H1 (cell line): ENCODE data around the gene SAXO1.

Source experiments
- CEBPB ChIP-seq: IDR thresholded peaks from 2 replicates; pipeline ENCODE4 v1.6.1; 2012; ENCODE audit warnings: low read depth, low read length
- EZH2 ChIP-seq: fragments of 200-600 bp; sonication (generic); IDR thresholded peaks from 2 replicates; pipeline ENCODE4 v1.7.1; 2012; ENCODE audit warnings: low read depth, mild to moderate bottlenecking, moderate library complexity, low read length, inconsistent platforms; ENCODE audit not compliant: severe bottlenecking
- HDAC6 ChIP-seq: IDR thresholded peaks from one replicate; pipeline ENCODE4 v1.7.1; 2012; ENCODE audit warnings: low read depth, mild to moderate bottlenecking, inconsistent platforms, low read length, moderate library complexity
- POLR2A ChIP-seq, 2 experiments: IDR thresholded peaks; 1 replicate in 1 of 2; 2 replicates in 1 of 2; pipeline ENCODE4 v1.6.1; 2011; ENCODE audit warnings: low read depth in 2 of 2, low read length in 2 of 2, mild to moderate bottlenecking in 2 of 2; ENCODE audit errors: control extremely low read depth in 1 of 2
- POLR2AphosphoS5 ChIP-seq: IDR thresholded peaks from 2 replicates; pipeline ENCODE4 v1.6.1; 2011; ENCODE audit warnings: low read depth, low read length
- RBBP5 ChIP-seq: IDR thresholded peaks from 2 replicates; pipeline ENCODE4 v1.7.1; 2012; ENCODE audit warnings: low read depth, mild to moderate bottlenecking, inconsistent platforms, low read length, moderate library complexity, borderline replicate concordance
- SIN3A ChIP-seq, 2 experiments: IDR thresholded peaks in 1 of 2; conservative IDR thresholded peaks in 1 of 2; 2 replicates each; pipeline ENCODE4 v1.6.1; 2011 to 2012; ENCODE audit warnings: low read length in 2 of 2, improper control_type of control experiment in 1 of 2, low read depth in 1 of 2, mild to moderate bottlenecking in 1 of 2
- SRF ChIP-seq: IDR thresholded peaks from 2 replicates; pipeline ENCODE4 v1.6.1; 2011; ENCODE audit warnings: mild to moderate bottlenecking, low read depth, low read length, moderate library complexity
- USF2 ChIP-seq: IDR thresholded peaks from 2 replicates; pipeline ENCODE4 v1.6.1; 2011; ENCODE audit warnings: low read length, improper control_type of control experiment
- TF ChIP-seq, protein P1 (sequence below), 3 experiments: IDR thresholded peaks; 1 replicate in 2 of 3; 2 replicates in 1 of 3; pipeline versions ENCODE4 v1.5.1 to v1.6.1; 2011; ENCODE audit warnings: low read length in 3 of 3, mild to moderate bottlenecking in 3 of 3, inconsistent platforms in 2 of 3, low read depth in 1 of 3, moderate library complexity in 1 of 3; ENCODE audit not compliant: insufficient read depth in 1 of 3; ENCODE audit errors: control extremely low read depth in 1 of 3

DNA sequence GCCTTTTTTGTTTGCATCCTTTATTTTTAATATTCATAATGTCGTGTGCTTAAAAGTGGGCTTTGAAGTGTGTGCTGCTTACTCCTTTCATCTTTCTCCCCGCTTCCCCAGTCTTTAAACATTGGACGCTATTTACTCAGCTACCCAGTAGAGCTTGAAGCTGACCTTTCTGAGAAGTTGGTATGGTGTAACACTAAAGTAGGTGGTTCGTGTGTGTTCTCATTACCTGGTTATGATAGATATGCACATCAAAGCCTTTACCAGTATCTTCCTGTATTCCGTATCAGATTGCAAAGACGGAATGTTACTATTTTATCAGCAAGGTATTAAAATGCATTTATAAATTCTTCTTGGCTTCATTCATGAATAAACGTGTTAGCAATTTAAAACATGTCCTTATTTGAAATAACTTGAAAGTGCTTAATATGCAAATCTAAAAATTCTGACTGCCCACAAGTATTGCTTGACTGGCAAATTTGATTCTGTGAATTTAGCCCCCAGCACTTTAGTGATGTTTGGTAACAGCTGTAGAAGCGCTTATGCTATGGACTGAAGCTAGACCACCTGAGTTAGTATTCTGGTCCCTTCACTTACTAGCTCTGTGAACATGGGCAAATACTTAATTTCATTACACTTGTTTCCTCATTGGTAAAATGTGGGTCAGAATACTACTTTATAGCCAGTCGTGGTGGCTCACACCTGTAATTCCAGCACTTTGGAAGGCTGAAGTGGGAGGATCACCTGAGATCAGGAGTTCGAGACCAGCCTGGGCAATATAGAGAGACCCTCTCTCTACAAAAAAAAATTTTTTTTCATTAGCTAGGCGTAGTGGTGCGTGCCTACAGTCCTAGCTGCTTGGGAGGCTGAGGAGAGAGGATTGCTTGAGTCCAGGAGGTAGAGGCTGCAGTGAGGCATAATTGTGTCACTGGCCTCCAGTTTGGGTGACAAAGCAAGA lies 17.9 kb upstream of the SAXO1 start:
- TF ChIP-seq, protein P1, sequence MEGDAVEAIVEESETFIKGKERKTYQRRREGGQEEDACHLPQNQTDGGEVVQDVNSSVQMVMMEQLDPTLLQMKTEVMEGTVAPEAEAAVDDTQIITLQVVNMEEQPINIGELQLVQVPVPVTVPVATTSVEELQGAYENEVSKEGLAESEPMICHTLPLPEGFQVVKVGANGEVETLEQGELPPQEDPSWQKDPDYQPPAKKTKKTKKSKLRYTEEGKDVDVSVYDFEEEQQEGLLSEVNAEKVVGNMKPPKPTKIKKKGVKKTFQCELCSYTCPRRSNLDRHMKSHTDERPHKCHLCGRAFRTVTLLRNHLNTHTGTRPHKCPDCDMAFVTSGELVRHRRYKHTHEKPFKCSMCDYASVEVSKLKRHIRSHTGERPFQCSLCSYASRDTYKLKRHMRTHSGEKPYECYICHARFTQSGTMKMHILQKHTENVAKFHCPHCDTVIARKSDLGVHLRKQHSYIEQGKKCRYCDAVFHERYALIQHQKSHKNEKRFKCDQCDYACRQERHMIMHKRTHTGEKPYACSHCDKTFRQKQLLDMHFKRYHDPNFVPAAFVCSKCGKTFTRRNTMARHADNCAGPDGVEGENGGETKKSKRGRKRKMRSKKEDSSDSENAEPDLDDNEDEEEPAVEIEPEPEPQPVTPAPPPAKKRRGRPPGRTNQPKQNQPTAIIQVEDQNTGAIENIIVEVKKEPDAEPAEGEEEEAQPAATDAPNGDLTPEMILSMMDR (IDR thresholded peaks at IDR 0.05; ENCODE audit: control extremely low read depth in 1 of 3, insufficient read depth in 1 of 3, low read depth in 1 of 3, low read length in 3 of 3), result no peak
- TF ChIP-seq SRF (no peak), POLR2A (IDR thresholded peaks at IDR 0.05; ENCODE audit: control extremely low read depth in 1 of 2, low read depth in 2 of 2, low read length in 2 of 2) (no peak), SIN3A (conservative IDR thresholded peaks at IDR 0.05 in 1 of 2, IDR thresholded peaks at IDR 0.05 in 1 of 2; ENCODE audit: low read depth in 1 of 2, low read length in 2 of 2) (no peak), CEBPB (no peak), EZH2 (no peak), POLR2AphosphoS5 (no peak), RBBP5 (no peak), HDAC6 (no peak), USF2 (no peak)
